ENCODE measurements around the gene VWC2. TPM values are rescaled to one million over a fixed set of nuclear protein-coding genes. Genes with fewer than 3 reads are reported as not detected.

The VWC2 gene
- total RNA-seq, 4 donors from 2014 or later = 0.13 TPM; not detected in 3

DNA sequence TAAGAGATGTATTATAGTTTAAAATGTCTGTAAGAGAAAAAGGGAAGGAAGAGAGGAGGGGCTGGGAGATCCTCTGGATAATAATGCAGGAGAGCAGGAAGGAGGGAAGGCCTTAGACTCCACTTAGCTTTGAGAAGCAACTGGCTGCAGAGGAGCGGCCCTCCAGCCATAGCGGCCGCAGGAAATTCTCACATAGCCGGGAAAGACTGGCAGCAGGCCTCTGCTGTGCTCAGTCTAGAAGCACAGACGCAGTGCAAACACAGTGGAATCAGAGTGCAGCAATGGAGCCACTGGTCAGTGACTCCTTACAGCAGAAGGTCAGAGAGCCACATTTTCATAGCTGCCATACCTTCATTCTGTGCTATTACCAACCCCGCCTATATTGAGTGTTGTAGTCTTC lies 153.3 kb downstream of the VWC2 start:
- no peaks in the 10 kb centered on the region for H3K36me3 ChIP-seq
- no peak for DNase-seq
- no peaks in the 10 kb centered on the region for H3K27me3 ChIP-seq
- H3K9me3 ChIP-seq = peaks cover 0 to 6% (median 3%) of the 10 kb centered on the region in 4 donors
- H3K27ac ChIP-seq = no peak overlapping the region
- no peak overlapping the region for H3K4me3 ChIP-seq
- TF ChIP-seq, protein P1, sequence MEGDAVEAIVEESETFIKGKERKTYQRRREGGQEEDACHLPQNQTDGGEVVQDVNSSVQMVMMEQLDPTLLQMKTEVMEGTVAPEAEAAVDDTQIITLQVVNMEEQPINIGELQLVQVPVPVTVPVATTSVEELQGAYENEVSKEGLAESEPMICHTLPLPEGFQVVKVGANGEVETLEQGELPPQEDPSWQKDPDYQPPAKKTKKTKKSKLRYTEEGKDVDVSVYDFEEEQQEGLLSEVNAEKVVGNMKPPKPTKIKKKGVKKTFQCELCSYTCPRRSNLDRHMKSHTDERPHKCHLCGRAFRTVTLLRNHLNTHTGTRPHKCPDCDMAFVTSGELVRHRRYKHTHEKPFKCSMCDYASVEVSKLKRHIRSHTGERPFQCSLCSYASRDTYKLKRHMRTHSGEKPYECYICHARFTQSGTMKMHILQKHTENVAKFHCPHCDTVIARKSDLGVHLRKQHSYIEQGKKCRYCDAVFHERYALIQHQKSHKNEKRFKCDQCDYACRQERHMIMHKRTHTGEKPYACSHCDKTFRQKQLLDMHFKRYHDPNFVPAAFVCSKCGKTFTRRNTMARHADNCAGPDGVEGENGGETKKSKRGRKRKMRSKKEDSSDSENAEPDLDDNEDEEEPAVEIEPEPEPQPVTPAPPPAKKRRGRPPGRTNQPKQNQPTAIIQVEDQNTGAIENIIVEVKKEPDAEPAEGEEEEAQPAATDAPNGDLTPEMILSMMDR (IDR thresholded peaks at IDR 0.05) = no peak
- TF ChIP-seq POLR2A (IDR thresholded peaks at IDR 0.05) = no peak
- no peaks in the 10 kb centered on the region for H3K4me1 ChIP-seq

DNA sequence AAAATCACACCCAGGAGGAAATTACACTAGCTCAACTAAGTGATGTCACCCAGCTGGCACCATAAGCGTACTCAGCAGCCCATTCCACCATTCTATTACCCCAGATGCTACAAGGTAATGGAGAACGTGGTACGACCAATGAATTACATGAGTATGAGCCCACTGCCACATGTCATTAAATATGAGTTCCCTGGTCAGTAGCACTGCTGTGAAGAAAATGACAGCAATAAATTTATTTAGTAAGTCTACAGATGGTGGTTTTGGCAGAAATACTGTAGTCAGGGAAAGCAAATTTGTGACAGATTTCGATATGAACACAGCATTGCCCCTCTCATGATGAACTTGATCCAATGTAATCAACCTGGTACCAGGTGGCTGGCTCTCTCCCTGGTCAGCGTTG lies 154.2 kb downstream of the VWC2 start:
- Histone ChIP-seq H3K27ac (no peak overlapping the region), H3K36me3 (no peaks in the 10 kb centered on the region), H3K9me3 (peaks cover 0 to 7% (median 3%) of the 10 kb centered on the region in 4 donors), H3K4me1 (no peaks in the 10 kb centered on the region), H3K4me3 (no peak overlapping the region), H3K27me3 (no peaks in the 10 kb centered on the region)
- DNase-seq = no peak
- no peak for TF ChIP-seq POLR2A (IDR thresholded peaks at IDR 0.05)
- TF ChIP-seq, protein P1 (IDR thresholded peaks at IDR 0.05) = no peak

DNA sequence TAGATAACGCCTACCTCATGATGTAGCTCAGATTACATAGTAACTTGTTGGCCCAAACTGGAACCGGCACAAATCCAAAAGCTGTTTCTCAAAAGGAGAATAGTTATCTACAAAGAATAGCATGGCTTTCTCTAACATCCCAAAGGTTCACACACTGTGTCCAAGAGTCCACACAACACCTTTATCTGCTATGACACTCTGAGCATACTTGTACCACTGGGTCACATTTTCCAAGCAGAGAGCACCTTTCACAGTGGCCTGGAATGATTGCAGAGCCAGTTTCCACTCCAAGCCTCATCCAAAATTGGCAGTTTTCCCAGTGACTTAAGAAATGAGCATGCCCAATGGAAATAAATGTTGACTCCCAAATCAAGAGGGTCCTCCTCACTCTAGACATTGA lies 155.3 kb downstream of the VWC2 start:
- H3K9me3 ChIP-seq = peaks cover 0 to 7% (median 3%) of the 10 kb centered on the region in 4 donors
- H3K36me3 ChIP-seq = no peaks in the 10 kb centered on the region
- no peaks in the 10 kb centered on the region for H3K27me3 ChIP-seq
- H3K27ac ChIP-seq = no peak overlapping the region
- no peaks in the 10 kb centered on the region for H3K4me1 ChIP-seq
- TF ChIP-seq, protein P1 (IDR thresholded peaks at IDR 0.05) = no peak
- TF ChIP-seq POLR2A (IDR thresholded peaks at IDR 0.05) = no peak
- no peak overlapping the region for H3K4me3 ChIP-seq
- DNase-seq = no peak

DNA sequence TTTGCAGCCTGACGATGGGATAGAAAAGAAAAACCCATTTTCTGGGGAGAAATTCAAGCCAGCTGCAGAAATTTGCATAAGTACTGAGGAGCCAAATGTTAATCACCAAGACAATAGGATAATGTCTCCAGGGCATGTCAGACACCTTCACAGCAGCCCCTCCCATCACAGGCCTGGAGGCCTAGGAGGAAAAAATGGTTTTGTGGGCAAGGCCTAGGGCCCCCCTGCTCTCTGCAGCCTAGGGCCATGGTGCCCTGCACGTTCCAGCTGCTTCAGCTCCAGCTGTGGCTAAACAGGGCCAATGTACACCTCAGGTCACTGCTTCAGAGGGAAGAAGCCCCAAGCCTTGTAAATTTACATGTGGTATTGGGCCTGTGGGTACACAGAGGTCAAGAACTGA lies 158.2 kb downstream of the VWC2 start:
- Histone ChIP-seq H3K4me1 (no peaks in the 10 kb centered on the region), H3K27me3 (no peaks in the 10 kb centered on the region), H3K27ac (no peak overlapping the region), H3K9me3 (peaks cover 0 to 7% (median 3%) of the 10 kb centered on the region in 4 donors), H3K4me3 (no peak overlapping the region), H3K36me3 (no peaks in the 10 kb centered on the region)
- TF ChIP-seq, protein P1 (IDR thresholded peaks at IDR 0.05) = no peak
- no peak for TF ChIP-seq POLR2A (IDR thresholded peaks at IDR 0.05)
- DNase-seq = no peak

DNA sequence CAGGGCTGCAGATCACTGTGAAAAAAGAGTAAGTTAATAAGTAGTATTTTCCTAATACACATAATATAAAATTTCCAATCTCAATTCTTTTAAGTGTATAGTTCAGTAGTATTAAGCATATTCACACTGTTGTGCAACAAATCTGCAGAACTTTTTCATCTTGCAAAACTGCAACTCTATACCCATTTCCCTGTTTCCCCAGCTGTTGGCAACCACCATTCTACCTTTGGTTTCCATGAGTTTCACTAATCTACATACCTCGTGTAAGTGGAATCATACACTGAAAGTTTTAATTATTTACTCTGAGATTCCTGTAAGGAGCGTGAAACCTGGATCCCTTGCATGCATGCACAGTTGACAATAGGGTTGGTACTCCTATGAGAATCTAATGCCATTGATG lies 164.2 kb downstream of the VWC2 start:
- Histone ChIP-seq H3K36me3 (no peaks in the 10 kb centered on the region), H3K27ac (no peak overlapping the region), H3K4me3 (no peak overlapping the region), H3K4me1 (no peaks in the 10 kb centered on the region), H3K27me3 (no peaks in the 10 kb centered on the region), H3K9me3 (peaks cover 0 to 3% (median 0%) of the 10 kb centered on the region in 4 donors)
- TF ChIP-seq, protein P1 (IDR thresholded peaks at IDR 0.05) = no peak
- no peak for TF ChIP-seq POLR2A (IDR thresholded peaks at IDR 0.05)
- no peak for DNase-seq
